Measurements from ENCODE around the gene CXCL16. TPM values are rescaled to one million over a fixed set of nuclear protein-coding genes. Genes with fewer than 3 reads are reported as not detected.

CXCL16 gene
- total and polyA plus RNA-seq, 2 of the 13 experiments (the other 11 are each of a cell fraction or from before 2014, with no cell fraction given): 9.4 to 101 TPM

- TF ChIP-seq ZNF24 (IDR thresholded peaks at IDR 0.05) (no peak), ZNF543 (CRISPR knock-in tag; IDR thresholded peaks at IDR 0.05) (peak; percentile 45; the same call in 1 of the 2 replicates), HMGXB3 (CRISPR knock-in tag; IDR thresholded peaks at IDR 0.05; ENCODE audit: borderline replicate concordance) (no peak; the same call in 1 of the 2 replicates), GATA4 (IDR thresholded peaks at IDR 0.05; ENCODE audit: borderline replicate concordance, low read depth) (no peak), NAIF1 (CRISPR knock-in tag; IDR thresholded peaks at IDR 0.05; ENCODE audit: borderline replicate concordance) (no peak), HES4 (CRISPR knock-in tag; IDR thresholded peaks at IDR 0.05; ENCODE audit: borderline replicate concordance) (peak; percentile 53; the same call in 1 of the 2 replicates), GMEB1 (CRISPR knock-in tag; IDR thresholded peaks at IDR 0.05; ENCODE audit: borderline replicate concordance) (peak; percentile 66; the same call in 1 of the 2 replicates), IKZF1 (IDR thresholded peaks at IDR 0.05) (no peak), ZNF678 (CRISPR knock-in tag; IDR thresholded peaks at IDR 0.05) (no peak), SAFB2 (CRISPR knock-in tag; IDR thresholded peaks at IDR 0.05; ENCODE audit: borderline replicate concordance, low read depth) (peak; percentile 42; the same call in 1 of the 2 replicates), ZNF615 (CRISPR knock-in tag; IDR thresholded peaks at IDR 0.05; ENCODE audit: borderline replicate concordance) (no peak), TAF1 (CRISPR knock-in tag; IDR thresholded peaks at IDR 0.05) (no peak; the same call in 1 of the 2 replicates), CC2D1A (CRISPR knock-in tag; IDR thresholded peaks at IDR 0.05) (no peak), YEATS4 (CRISPR knock-in tag; IDR thresholded peaks at IDR 0.05; ENCODE audit: borderline replicate concordance) (peak; percentile 37; the same call in 1 of the 2 replicates), MED1 (CRISPR knock-in tag; IDR thresholded peaks at IDR 0.05) (no peak), SNAPC2 (CRISPR knock-in tag; IDR thresholded peaks at IDR 0.05) (no peak; the same call in 1 of the 2 replicates)
- TF ChIP-seq, protein P1, sequence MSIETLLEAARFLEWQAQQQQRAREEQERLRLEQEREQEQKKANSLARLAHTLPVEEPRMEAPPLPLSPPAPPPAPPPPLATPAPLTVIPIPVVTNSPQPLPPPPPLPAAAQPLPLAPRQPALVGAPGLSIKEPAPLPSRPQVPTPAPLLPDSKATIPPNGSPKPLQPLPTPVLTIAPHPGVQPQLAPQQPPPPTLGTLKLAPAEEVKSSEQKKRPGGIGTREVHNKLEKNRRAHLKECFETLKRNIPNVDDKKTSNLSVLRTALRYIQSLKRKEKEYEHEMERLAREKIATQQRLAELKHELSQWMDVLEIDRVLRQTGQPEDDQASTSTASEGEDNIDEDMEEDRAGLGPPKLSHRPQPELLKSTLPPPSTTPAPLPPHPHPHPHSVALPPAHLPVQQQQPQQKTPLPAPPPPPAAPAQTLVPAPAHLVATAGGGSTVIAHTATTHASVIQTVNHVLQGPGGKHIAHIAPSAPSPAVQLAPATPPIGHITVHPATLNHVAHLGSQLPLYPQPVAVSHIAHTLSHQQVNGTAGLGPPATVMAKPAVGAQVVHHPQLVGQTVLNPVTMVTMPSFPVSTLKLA (IDR thresholded peaks at IDR 0.05): peak; percentile 50
- TF ChIP-seq, protein P2, sequence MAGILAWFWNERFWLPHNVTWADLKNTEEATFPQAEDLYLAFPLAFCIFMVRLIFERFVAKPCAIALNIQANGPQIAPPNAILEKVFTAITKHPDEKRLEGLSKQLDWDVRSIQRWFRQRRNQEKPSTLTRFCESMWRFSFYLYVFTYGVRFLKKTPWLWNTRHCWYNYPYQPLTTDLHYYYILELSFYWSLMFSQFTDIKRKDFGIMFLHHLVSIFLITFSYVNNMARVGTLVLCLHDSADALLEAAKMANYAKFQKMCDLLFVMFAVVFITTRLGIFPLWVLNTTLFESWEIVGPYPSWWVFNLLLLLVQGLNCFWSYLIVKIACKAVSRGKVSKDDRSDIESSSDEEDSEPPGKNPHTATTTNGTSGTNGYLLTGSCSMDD (CRISPR knock-in tag; IDR thresholded peaks at IDR 0.05): no peak
Measured at GRCh38 chr17:4709794-4710692, 29.7 kb downstream of the CXCL16 start, which contains the start of gene ARRB2 (continued).

Measured in HepG2 (cell line).